ENCODE data around the gene TMEM72. TPM values are rescaled to one million over a fixed set of nuclear protein-coding genes. Genes with fewer than 3 reads are reported as not detected.

TMEM72 gene
- total and polyA plus RNA-seq, 2 experiments from 2014 or later = 0.13 TPM; not detected in 1

GRCh38 chr10:44978570-44979280, 67.6 kb downstream of the TMEM72 start, which contains the start of gene DEPP1:
TSS of gene DEPP1 (minus strand) at chr10:44978809. CDS start at chr10:44978030, 779 bp downstream.
- H3K27me3 ChIP-seq = no peaks in the 10 kb centered on the region
- TF ChIP-seq EZH2 (IDR thresholded peaks at IDR 0.05; ENCODE audit: borderline replicate concordance) = no peak
- TF ChIP-seq EZH2phosphoT487 (IDR thresholded peaks at IDR 0.05; ENCODE audit: low read depth, severe bottlenecking, unreplicated experiment) = no peak
- TF ChIP-seq, protein P1, sequence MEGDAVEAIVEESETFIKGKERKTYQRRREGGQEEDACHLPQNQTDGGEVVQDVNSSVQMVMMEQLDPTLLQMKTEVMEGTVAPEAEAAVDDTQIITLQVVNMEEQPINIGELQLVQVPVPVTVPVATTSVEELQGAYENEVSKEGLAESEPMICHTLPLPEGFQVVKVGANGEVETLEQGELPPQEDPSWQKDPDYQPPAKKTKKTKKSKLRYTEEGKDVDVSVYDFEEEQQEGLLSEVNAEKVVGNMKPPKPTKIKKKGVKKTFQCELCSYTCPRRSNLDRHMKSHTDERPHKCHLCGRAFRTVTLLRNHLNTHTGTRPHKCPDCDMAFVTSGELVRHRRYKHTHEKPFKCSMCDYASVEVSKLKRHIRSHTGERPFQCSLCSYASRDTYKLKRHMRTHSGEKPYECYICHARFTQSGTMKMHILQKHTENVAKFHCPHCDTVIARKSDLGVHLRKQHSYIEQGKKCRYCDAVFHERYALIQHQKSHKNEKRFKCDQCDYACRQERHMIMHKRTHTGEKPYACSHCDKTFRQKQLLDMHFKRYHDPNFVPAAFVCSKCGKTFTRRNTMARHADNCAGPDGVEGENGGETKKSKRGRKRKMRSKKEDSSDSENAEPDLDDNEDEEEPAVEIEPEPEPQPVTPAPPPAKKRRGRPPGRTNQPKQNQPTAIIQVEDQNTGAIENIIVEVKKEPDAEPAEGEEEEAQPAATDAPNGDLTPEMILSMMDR (IDR thresholded peaks at IDR 0.05; ENCODE audit: poor library complexity) = no peak
- peaks cover 71% of the 10 kb centered on the region for H3K4me1 ChIP-seq (ENCODE audit: insufficient read depth)
- peak within 1 kb of the TSS; percentile 75 for H3K4me2 ChIP-seq
- WGBS (ENCODE audit: low lambda C conversion rate, missing lambda C conversion rate) = 23% methylated on average over 12 of the region's 12 CpGs
- H3K9me2 ChIP-seq (replicated peaks; ENCODE audit: insufficient read depth) = no peaks in the 10 kb centered on the region
- peak within 1 kb of the TSS; percentile 2 for H3K4me3 ChIP-seq
- no peaks in the 10 kb centered on the region for H4K20me1 ChIP-seq (ENCODE audit: insufficient read depth, poor library complexity, severe bottlenecking)
- H3K27ac ChIP-seq = peak within 1 kb of the TSS; percentile 93
- H2AFZ ChIP-seq = no peak within 1 kb of the TSS
- peak; percentile 98 for DNase-seq (ENCODE audit: low spot score)
- no peaks in the 10 kb centered on the region for H3K36me3 ChIP-seq (replicated peaks; ENCODE audit: insufficient read depth, low read depth)
- H3K79me2 ChIP-seq = peaks cover 4% of the 10 kb centered on the region
- H3K9me3 ChIP-seq (ENCODE audit: low read depth) = no peaks in the 10 kb centered on the region

GRCh38 chr10:44979281-44980191, 68.4 kb downstream of the TMEM72 start:
- no peak overlapping the region for H3K4me3 ChIP-seq
- no peaks in the 10 kb centered on the region for H4K20me1 ChIP-seq (ENCODE audit: insufficient read depth, poor library complexity, severe bottlenecking)
- WGBS (ENCODE audit: low lambda C conversion rate, missing lambda C conversion rate) = 77% methylated on average over 13 of the region's 13 CpGs
- H3K4me1 ChIP-seq (ENCODE audit: insufficient read depth) = peaks cover 63% of the 10 kb centered on the region
- no peaks in the 10 kb centered on the region for H3K36me3 ChIP-seq (replicated peaks; ENCODE audit: insufficient read depth, low read depth)
- no peak overlapping the region for H2AFZ ChIP-seq
- peak overlapping the region; percentile 78 for H3K27ac ChIP-seq
- TF ChIP-seq EZH2 (IDR thresholded peaks at IDR 0.05; ENCODE audit: borderline replicate concordance) (no peak), EZH2phosphoT487 (IDR thresholded peaks at IDR 0.05; ENCODE audit: low read depth, severe bottlenecking, unreplicated experiment) (no peak)
- TF ChIP-seq, protein P1 (IDR thresholded peaks at IDR 0.05; ENCODE audit: poor library complexity) = no peak
- H3K9me2 ChIP-seq (replicated peaks; ENCODE audit: insufficient read depth) = no peaks in the 10 kb centered on the region
- H3K9me3 ChIP-seq (ENCODE audit: low read depth) = no peaks in the 10 kb centered on the region
- H3K79me2 ChIP-seq = peaks cover 4% of the 10 kb centered on the region
- DNase-seq (ENCODE audit: low spot score) = no peak
- no peaks in the 10 kb centered on the region for H3K27me3 ChIP-seq
- H3K4me2 ChIP-seq = peak overlapping the region; percentile 37

GRCh38 chr10:44980309-44981171, 69.4 kb downstream of the TMEM72 start:
- peak overlapping the region; percentile 78 for H3K27ac ChIP-seq
- H4K20me1 ChIP-seq (ENCODE audit: insufficient read depth, poor library complexity, severe bottlenecking) = no peaks in the 10 kb centered on the region
- H3K4me1 ChIP-seq (ENCODE audit: insufficient read depth) = peaks cover 65% of the 10 kb centered on the region
- TF ChIP-seq, protein P1 (IDR thresholded peaks at IDR 0.05; ENCODE audit: poor library complexity) = no peak
- TF ChIP-seq EZH2 (IDR thresholded peaks at IDR 0.05; ENCODE audit: borderline replicate concordance) (no peak), EZH2phosphoT487 (IDR thresholded peaks at IDR 0.05; ENCODE audit: low read depth, severe bottlenecking, unreplicated experiment) (no peak)
- H3K27me3 ChIP-seq = no peaks in the 10 kb centered on the region
- H3K4me2 ChIP-seq = peak overlapping the region; percentile 25
- 77% methylated on average over 14 of the region's 14 CpGs for WGBS (ENCODE audit: low lambda C conversion rate, missing lambda C conversion rate)
- H3K36me3 ChIP-seq (replicated peaks; ENCODE audit: insufficient read depth, low read depth) = no peaks in the 10 kb centered on the region
- peaks cover 4% of the 10 kb centered on the region for H3K79me2 ChIP-seq
- no peak overlapping the region for H2AFZ ChIP-seq
- H3K4me3 ChIP-seq = no peak overlapping the region
- no peak for DNase-seq (ENCODE audit: low spot score)
- no peaks in the 10 kb centered on the region for H3K9me3 ChIP-seq (ENCODE audit: low read depth)
- H3K9me2 ChIP-seq (replicated peaks; ENCODE audit: insufficient read depth) = no peaks in the 10 kb centered on the region

Data from hepatocyte (in vitro differentiated cells).